Kidney epithelial cell (primary cell): ENCODE measurements around the gene ATP8A2. TPM values are rescaled to one million over a fixed set of nuclear protein-coding genes. Genes with fewer than 3 reads are reported as not detected.

Source experiments
- DNase-seq: peaks from one replicate; pipeline ENCODE4 v3.0.0-alpha.2; 2010; ENCODE audit warnings: low read depth
- H3K27me3 ChIP-seq: 2 replicates; pipeline ENCODE4 v1.6.0; 2011; ENCODE audit warnings: low read length; ENCODE audit not compliant: control insufficient read depth, insufficient read depth
- H3K36me3 ChIP-seq: 2 replicates; pipeline ENCODE4 v1.5.1; 2011; ENCODE audit warnings: low read length; ENCODE audit not compliant: control insufficient read depth, insufficient read depth
- H3K4me3 ChIP-seq: 2 replicates; pipeline ENCODE4 v1.5.1; 2011; ENCODE audit warnings: low read depth, mild to moderate bottlenecking, control low read depth, low read length
- CTCF ChIP-seq: IDR thresholded peaks from 2 replicates; pipeline ENCODE4 v1.5.1; 2011; ENCODE audit warnings: mild to moderate bottlenecking, moderate library complexity, low read length, control low read depth, inconsistent platforms; ENCODE audit not compliant: insufficient read depth, poor library complexity, severe bottlenecking
- total RNA-seq: library from RNA; depleted of rRNA; stranded (reverse); fragments of >200 nt; gene quantifications from 2 replicates; pipeline ENCODE4 v1.2.3, GENCODE V29; 2015

ATP8A2 gene
- total RNA-seq, 1 donor from 2014 or later: 3.8 TPM

GRCh38 chr13:25415241-25415640 is 43.5 kb downstream of the ATP8A2 start:
- DNase-seq: no peak
- no peak overlapping the region for H3K4me3 ChIP-seq
- H3K36me3 ChIP-seq: no peaks in the 10 kb centered on the region
- H3K27me3 ChIP-seq: no peaks in the 10 kb centered on the region
- TF ChIP-seq CTCF: no peak

GRCh38 chr13:25417535-25417934 is 45.8 kb downstream of the ATP8A2 start:
- no peak overlapping the region for H3K4me3 ChIP-seq
- no peaks in the 10 kb centered on the region for H3K36me3 ChIP-seq
- DNase-seq: no peak
- H3K27me3 ChIP-seq: no peaks in the 10 kb centered on the region
- TF ChIP-seq CTCF: no peak

- Histone ChIP-seq H3K27me3 (no peaks in the 10 kb centered on the region), H3K4me3 (no peak overlapping the region), H3K36me3 (no peaks in the 10 kb centered on the region)
- DNase-seq: no peak
- TF ChIP-seq CTCF: no peak
These were observed 48.4 kb downstream of the ATP8A2 start for GRCh38 chr13:25420161-25420560.

DNA sequence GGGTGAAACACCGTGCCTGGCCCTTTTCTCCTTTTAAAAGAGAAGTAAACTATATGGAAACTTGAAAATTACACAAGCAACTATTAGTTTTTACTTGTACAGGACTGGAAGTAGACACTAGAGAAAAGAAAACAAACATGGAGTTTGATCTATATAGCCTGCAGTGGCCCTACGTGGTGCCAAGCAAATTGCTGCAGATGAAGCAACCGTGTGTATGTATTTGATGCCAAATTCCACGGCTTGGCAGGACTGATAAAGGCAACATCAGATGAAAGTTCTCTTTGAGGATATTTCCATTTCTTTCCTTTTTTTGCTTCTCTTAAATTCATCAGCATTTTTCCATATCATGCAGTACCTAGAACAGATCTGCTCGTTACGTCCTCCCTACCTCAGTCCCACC is 49.8 kb downstream of the ATP8A2 start:
- no peak overlapping the region for H3K4me3 ChIP-seq
- H3K27me3 ChIP-seq: no peaks in the 10 kb centered on the region
- H3K36me3 ChIP-seq: no peaks in the 10 kb centered on the region
- no peak for TF ChIP-seq CTCF
- no peak for DNase-seq

DNA sequence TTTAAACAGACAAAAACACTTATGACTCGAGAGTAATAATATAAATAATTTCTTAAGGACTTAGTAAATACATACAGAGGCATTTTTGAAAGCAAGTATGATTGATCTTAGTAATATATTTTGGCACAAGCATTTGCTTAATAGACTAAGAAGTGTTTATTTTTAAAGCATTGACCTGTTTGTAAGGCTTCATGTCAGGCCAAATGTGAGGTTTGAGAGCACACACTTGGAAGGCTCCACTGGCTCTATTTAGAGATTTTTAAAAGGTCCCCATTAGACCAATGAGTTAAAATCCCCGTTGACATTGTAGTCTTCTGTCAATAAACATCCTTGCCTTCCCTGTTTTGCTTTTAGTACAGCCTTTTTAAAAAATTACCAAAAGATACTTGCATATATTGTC is 50.4 kb downstream of the ATP8A2 start:
- H3K4me3 ChIP-seq: no peak overlapping the region
- no peaks in the 10 kb centered on the region for H3K36me3 ChIP-seq
- TF ChIP-seq CTCF: no peak
- no peak for DNase-seq
- no peaks in the 10 kb centered on the region for H3K27me3 ChIP-seq

- no peaks in the 10 kb centered on the region for H3K36me3 ChIP-seq
These were observed 52.1 kb downstream of the ATP8A2 start for GRCh38 chr13:25423831-25424230.

More at GRCh38 chr13:25423831-25424230, 52.1 kb downstream of the ATP8A2 start:
- no peak for TF ChIP-seq CTCF
- Histone ChIP-seq H3K27me3 (no peaks in the 10 kb centered on the region), H3K4me3 (no peak overlapping the region)
- no peak for DNase-seq
